H9 (cell line): ENCODE data around the gene TGFBI. TPM values are rescaled to one million over a fixed set of nuclear protein-coding genes. Genes with fewer than 3 reads are reported as not detected.

Experiments used
- DNase-seq: peaks from one replicate; pipeline ENCODE4 v3.0.0-alpha.2; 2017
- H2AFZ ChIP-seq: one replicate; pipeline ENCODE4 v1.6.1; 2013; ENCODE audit warnings: mild to moderate bottlenecking, low read length, control low read depth, moderate library complexity
- H2AK5ac ChIP-seq: 2 replicates; pipeline ENCODE4 v1.6.1; 2013; ENCODE audit warnings: low read length, control low read depth, mixed read lengths; ENCODE audit not compliant: insufficient read length
- H2BK120ac ChIP-seq: one replicate; pipeline ENCODE4 v1.6.1; 2013; ENCODE audit warnings: low read depth, mild to moderate bottlenecking, low read length, control low read depth, inconsistent platforms; ENCODE audit not compliant: poor library complexity, severe bottlenecking
- H2BK12ac ChIP-seq: 2 replicates; pipeline ENCODE4 v1.6.1; 2013; ENCODE audit warnings: low read length, control low read depth, mixed read lengths, low read depth; ENCODE audit not compliant: insufficient read length
- H2BK15ac ChIP-seq: 2 replicates; pipeline ENCODE4 v1.6.1; 2013; ENCODE audit warnings: low read depth, low read length, control low read depth
- H2BK20ac ChIP-seq: one replicate; pipeline ENCODE4 v1.6.1; 2013; ENCODE audit warnings: low read depth, mild to moderate bottlenecking, low read length, control low read depth, inconsistent platforms; ENCODE audit not compliant: poor library complexity, severe bottlenecking
- H2BK5ac ChIP-seq: 2 replicates; pipeline ENCODE4 v1.6.1; 2013; ENCODE audit warnings: low read length, control low read depth, mixed read lengths; ENCODE audit not compliant: insufficient read length
- H3K14ac ChIP-seq: 2 replicates; pipeline ENCODE4 v1.6.1; 2013; ENCODE audit warnings: low read length, control low read depth; ENCODE audit not compliant: insufficient read depth
- H3K18ac ChIP-seq: 2 replicates; pipeline ENCODE4 v1.6.1; 2013; ENCODE audit warnings: low read depth, mild to moderate bottlenecking, mixed read lengths, low read length, control low read depth; ENCODE audit not compliant: insufficient read length
- H3K23ac ChIP-seq: 2 replicates; pipeline ENCODE4 v1.6.1; 2013; ENCODE audit warnings: low read length, control low read depth, mixed read lengths, low read depth; ENCODE audit not compliant: insufficient read length
- H3K23me2 ChIP-seq: 2 replicates; pipeline ENCODE4 v1.6.1; 2013; ENCODE audit warnings: low read depth, mild to moderate bottlenecking, mixed read lengths, low read length, control low read depth; ENCODE audit not compliant: insufficient read length, poor library complexity, severe bottlenecking
- H3K27ac ChIP-seq: 2 replicates; pipeline ENCODE4 v1.5.1; 2013; ENCODE audit warnings: low read length, control low read depth, mixed read lengths, low read depth; ENCODE audit not compliant: insufficient read length
- H3K27me3 ChIP-seq: 2 replicates; pipeline ENCODE4 v1.6.1; 2013; ENCODE audit warnings: low read length, control low read depth, inconsistent platforms; ENCODE audit not compliant: insufficient read depth
- H3K4ac ChIP-seq: 2 replicates; pipeline ENCODE4 v1.6.1; 2013; ENCODE audit warnings: low read depth, mild to moderate bottlenecking, control low read depth, inconsistent platforms, low read length, moderate library complexity
- H3K4me1 ChIP-seq: 2 replicates; pipeline ENCODE4 v1.6.1; 2013; ENCODE audit warnings: low read length, control low read depth, inconsistent platforms; ENCODE audit not compliant: insufficient read depth
- H3K4me2 ChIP-seq: 2 replicates; pipeline ENCODE4 v1.6.1; 2013; ENCODE audit warnings: low read length, control low read depth, mixed read lengths; ENCODE audit not compliant: insufficient read length, insufficient read depth
- H3K56ac ChIP-seq: 2 replicates; pipeline ENCODE4 v1.6.1; 2013; ENCODE audit warnings: low read depth, mild to moderate bottlenecking, mixed read lengths, low read length, control low read depth; ENCODE audit not compliant: insufficient read length
- H3K79me1 ChIP-seq: 2 replicates; pipeline ENCODE4 v1.6.1; 2013; ENCODE audit warnings: low read depth, mild to moderate bottlenecking, moderate library complexity, low read length, control low read depth, inconsistent platforms; ENCODE audit not compliant: insufficient read depth, poor library complexity, severe bottlenecking
- H3K79me2 ChIP-seq: 2 replicates; pipeline ENCODE4 v1.6.1; 2013; ENCODE audit warnings: low read length, control low read depth, inconsistent platforms; ENCODE audit not compliant: insufficient read depth
- H3K9ac ChIP-seq: 2 replicates; pipeline ENCODE4 v1.6.1; 2013; ENCODE audit warnings: low read length, control low read depth, mixed read lengths; ENCODE audit not compliant: insufficient read length; ENCODE audit errors: extremely low read depth
- H3K9me3 ChIP-seq: one replicate; pipeline ENCODE4 v1.6.1; 2013; ENCODE audit warnings: low read depth, low read length, inconsistent platforms; ENCODE audit not compliant: control insufficient read depth
- H3T11ph ChIP-seq: one replicate; pipeline ENCODE4 v1.6.1; 2013; ENCODE audit warnings: mild to moderate bottlenecking, low read length, control low read depth, inconsistent platforms
- H4K20me1 ChIP-seq: one replicate; pipeline ENCODE4 v1.6.1; 2013; ENCODE audit not compliant: control insufficient read depth, insufficient read length, insufficient read depth
- H4K5ac ChIP-seq: 2 replicates; pipeline ENCODE4 v1.6.1; 2013; ENCODE audit warnings: low read depth, mild to moderate bottlenecking, mixed read lengths, low read length, control low read depth; ENCODE audit not compliant: insufficient read length
- H4K8ac ChIP-seq: replicated peaks from 2 replicates; pipeline ENCODE4 v1.6.1; 2013; ENCODE audit warnings: low read length, control low read depth, mixed read lengths, low read depth; ENCODE audit not compliant: insufficient read length
- H4K91ac ChIP-seq: 2 replicates; pipeline ENCODE4 v1.6.1; 2013; ENCODE audit warnings: low read depth, mild to moderate bottlenecking, moderate library complexity, mixed read lengths, low read length, control low read depth; ENCODE audit not compliant: insufficient read length
- H3K27ac Mint-ChIP-seq, 3 experiments: 2 replicates in 2 of 3; 3 replicates in 1 of 3; pipeline ENCODE4 v1.8.0; 2020 to 2021; ENCODE audit warnings: mixed read lengths in 3 of 3, mild to moderate bottlenecking in 1 of 3, moderate library complexity in 1 of 3
- H3K27me3 Mint-ChIP-seq: 2 replicates; pipeline ENCODE4 v1.8.0; 2021; ENCODE audit warnings: low read depth, mild to moderate bottlenecking, moderate library complexity, mixed read lengths
- H3K36me3 Mint-ChIP-seq, 3 experiments: 2 replicates in 2 of 3; 3 replicates in 1 of 3; pipeline ENCODE4 v1.8.0; 2020 to 2021; ENCODE audit warnings: low read depth in 3 of 3, mixed read lengths in 3 of 3; ENCODE audit not compliant: insufficient read depth in 1 of 3
- H3K4me1 Mint-ChIP-seq, 2 experiments: 2 replicates each; pipeline ENCODE4 v1.8.0; 2020; ENCODE audit warnings: mixed read lengths in 2 of 2
- H3K4me3 Mint-ChIP-seq, 2 experiments: 2 replicates in 1 of 2; 3 replicates in 1 of 2; pipeline ENCODE4 v1.8.0; 2020 to 2021; ENCODE audit warnings: mild to moderate bottlenecking in 2 of 2, mixed read lengths in 2 of 2, moderate library complexity in 1 of 2
- H3K9me3 Mint-ChIP-seq, 2 experiments: 2 replicates in 1 of 2; 3 replicates in 1 of 2; pipeline ENCODE4 v1.8.0; 2020; ENCODE audit warnings: mild to moderate bottlenecking in 2 of 2, mixed read lengths in 2 of 2, moderate library complexity in 1 of 2
- WGBS: extraction: QIAGEN DNeasy Blood & Tissue Kit; methylation state at CpG from one replicate; pipeline ENCODE4 v1.1.7; 2013; ENCODE audit warnings: missing lambda C conversion rate, low lambda C conversion rate, mixed read lengths; ENCODE audit not compliant: insufficient read length; ENCODE audit errors: extremely low coverage; 5-methylcytosine and 5-hydroxymethylcytosine counted together
- total RNA-seq: library from RNA; stranded (reverse); gene quantifications from 2 replicates; pipeline ENCODE4 v1.2.1, GENCODE V29; 2021
- TF ChIP-seq, protein P1 (sequence below): fragments of 200-600 bp; sonication (generic); conservative IDR thresholded peaks from 3 replicates; pipeline ENCODE4 v1.8.0; 2021; ENCODE audit warnings: antibody characterized with exemption, mild to moderate bottlenecking

Gene TGFBI
- total RNA-seq, 1 experiment from 2014 or later = 4.7 TPM

DNA sequence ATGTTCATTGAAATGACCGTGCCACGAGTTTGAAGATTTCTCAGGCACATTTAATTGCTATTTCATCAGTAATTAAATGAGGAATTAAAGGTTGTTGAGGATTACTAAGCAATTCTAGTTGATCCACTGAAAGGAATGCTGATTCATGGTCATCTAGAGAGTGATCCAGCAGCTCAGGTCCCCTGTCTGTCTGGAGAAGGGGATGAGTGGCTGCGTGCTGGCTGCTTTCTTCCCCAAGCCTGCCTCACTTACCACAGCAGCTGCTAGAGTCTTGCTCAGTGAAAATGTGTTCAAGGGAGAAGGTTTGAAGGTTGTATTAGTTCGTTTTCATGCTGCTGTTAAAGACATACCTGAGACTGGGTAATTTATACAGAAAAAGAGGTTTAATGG lies 7.8 kb upstream of the TGFBI start:
- no peak overlapping the region for H3K4me3 Mint-ChIP-seq
- no peaks in the 10 kb centered on the region for H3K36me3 Mint-ChIP-seq
- Histone ChIP-seq H3K18ac (no peak overlapping the region), H3K27ac (no peak overlapping the region), H3K14ac (no peak overlapping the region), H4K8ac (no peak overlapping the region), H3K23me2 (no peaks in the 10 kb centered on the region), H3K4me2 (no peak overlapping the region), H2BK120ac (no peak overlapping the region), H2AK5ac (no peak overlapping the region), H4K91ac (no peak overlapping the region), H4K20me1 (no peaks in the 10 kb centered on the region), H3K56ac (no peak overlapping the region), H2BK15ac (no peak overlapping the region), H3T11ph (no peak overlapping the region), H2BK12ac (no peak overlapping the region), H3K9ac (no peak overlapping the region), H2BK5ac (no peak overlapping the region), H3K23ac (no peak overlapping the region), H3K4ac (no peak overlapping the region), H2BK20ac (no peak overlapping the region), H2AFZ (no peak overlapping the region), H3K4me1 (no peaks in the 10 kb centered on the region), H3K9me3 (no peaks in the 10 kb centered on the region), H3K79me2 (no peaks in the 10 kb centered on the region), H4K5ac (no peak overlapping the region), H3K79me1 (no peaks in the 10 kb centered on the region), H3K27me3 (no peaks in the 10 kb centered on the region; the same call in 1 of the 2 replicates)
- WGBS = no CpG with 5 or more reads among the region's 4 CpGs
- peaks cover 0 to 2% of the 10 kb centered on the region in 2 experiments; a peak in 2 of 4 replicates for H3K4me1 Mint-ChIP-seq
- peaks cover 33% of the 10 kb centered on the region for H3K27me3 Mint-ChIP-seq
- no peaks in the 10 kb centered on the region for H3K9me3 Mint-ChIP-seq
- no peak overlapping the region for H3K27ac Mint-ChIP-seq
- TF ChIP-seq, protein P1, sequence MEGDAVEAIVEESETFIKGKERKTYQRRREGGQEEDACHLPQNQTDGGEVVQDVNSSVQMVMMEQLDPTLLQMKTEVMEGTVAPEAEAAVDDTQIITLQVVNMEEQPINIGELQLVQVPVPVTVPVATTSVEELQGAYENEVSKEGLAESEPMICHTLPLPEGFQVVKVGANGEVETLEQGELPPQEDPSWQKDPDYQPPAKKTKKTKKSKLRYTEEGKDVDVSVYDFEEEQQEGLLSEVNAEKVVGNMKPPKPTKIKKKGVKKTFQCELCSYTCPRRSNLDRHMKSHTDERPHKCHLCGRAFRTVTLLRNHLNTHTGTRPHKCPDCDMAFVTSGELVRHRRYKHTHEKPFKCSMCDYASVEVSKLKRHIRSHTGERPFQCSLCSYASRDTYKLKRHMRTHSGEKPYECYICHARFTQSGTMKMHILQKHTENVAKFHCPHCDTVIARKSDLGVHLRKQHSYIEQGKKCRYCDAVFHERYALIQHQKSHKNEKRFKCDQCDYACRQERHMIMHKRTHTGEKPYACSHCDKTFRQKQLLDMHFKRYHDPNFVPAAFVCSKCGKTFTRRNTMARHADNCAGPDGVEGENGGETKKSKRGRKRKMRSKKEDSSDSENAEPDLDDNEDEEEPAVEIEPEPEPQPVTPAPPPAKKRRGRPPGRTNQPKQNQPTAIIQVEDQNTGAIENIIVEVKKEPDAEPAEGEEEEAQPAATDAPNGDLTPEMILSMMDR = no peak
- peak; percentile 11 for DNase-seq
